ENCODE results near the gene GALK1.

DNA sequence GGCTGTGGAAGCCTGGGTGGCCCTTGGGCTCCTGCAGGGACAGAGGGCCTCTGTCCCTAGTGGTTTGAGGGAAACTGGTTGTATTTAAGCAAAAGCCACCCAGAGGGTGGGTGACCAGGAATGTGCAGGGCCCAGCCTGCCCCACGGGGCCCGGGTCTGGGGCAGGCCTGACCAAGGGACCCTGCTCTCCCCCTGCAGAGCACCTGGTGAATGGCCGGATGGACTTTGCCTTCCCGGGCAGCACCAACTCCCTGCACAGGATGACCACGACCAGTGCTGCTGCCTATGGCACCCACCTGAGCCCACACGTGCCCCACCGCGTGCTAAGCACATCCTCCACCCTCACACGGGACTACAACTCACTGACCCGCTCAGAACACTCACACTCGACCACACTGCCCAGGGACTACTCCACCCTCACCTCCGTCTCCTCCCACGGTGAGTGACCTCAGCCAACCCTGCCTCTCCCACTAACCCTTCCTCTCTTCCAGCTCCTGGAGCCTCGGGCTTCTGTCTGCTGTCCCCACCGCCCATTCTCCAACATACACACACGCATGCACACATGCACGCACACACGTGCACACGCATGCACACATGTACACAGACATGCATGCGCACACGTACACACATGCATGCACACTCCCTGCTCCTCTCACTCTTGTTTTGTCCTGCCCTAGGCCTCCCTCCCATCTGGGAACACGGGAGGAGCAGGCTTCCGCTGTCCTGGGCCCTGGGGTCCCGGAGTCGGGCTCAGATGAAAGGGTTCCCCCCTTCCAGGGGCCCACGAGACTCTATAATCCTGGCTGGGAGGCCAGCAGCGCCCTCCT is 10.4 kb downstream of the GALK1 start:
- TF ChIP-seq, protein P1, sequence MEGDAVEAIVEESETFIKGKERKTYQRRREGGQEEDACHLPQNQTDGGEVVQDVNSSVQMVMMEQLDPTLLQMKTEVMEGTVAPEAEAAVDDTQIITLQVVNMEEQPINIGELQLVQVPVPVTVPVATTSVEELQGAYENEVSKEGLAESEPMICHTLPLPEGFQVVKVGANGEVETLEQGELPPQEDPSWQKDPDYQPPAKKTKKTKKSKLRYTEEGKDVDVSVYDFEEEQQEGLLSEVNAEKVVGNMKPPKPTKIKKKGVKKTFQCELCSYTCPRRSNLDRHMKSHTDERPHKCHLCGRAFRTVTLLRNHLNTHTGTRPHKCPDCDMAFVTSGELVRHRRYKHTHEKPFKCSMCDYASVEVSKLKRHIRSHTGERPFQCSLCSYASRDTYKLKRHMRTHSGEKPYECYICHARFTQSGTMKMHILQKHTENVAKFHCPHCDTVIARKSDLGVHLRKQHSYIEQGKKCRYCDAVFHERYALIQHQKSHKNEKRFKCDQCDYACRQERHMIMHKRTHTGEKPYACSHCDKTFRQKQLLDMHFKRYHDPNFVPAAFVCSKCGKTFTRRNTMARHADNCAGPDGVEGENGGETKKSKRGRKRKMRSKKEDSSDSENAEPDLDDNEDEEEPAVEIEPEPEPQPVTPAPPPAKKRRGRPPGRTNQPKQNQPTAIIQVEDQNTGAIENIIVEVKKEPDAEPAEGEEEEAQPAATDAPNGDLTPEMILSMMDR (IDR thresholded peaks at IDR 0.05; ENCODE audit: low read length): no peak
- no peak for TF ChIP-seq EZH2 (IDR thresholded peaks at IDR 0.05; ENCODE audit: borderline replicate concordance, low read length)
